C4-2B (cell line): ENCODE results near the gene CLMP.

Source experiments
- ZFX ChIP-seq: fragments of 450-650 bp; IDR thresholded peaks from 2 replicates; pipeline ENCODE4 v1.6.1; 2017
- TF ChIP-seq, protein P1 (sequence below): fragments of 450-650 bp; conservative IDR thresholded peaks from 2 replicates; pipeline ENCODE4 v1.5.1; 2017; ENCODE audit warnings: mild to moderate bottlenecking

DNA sequence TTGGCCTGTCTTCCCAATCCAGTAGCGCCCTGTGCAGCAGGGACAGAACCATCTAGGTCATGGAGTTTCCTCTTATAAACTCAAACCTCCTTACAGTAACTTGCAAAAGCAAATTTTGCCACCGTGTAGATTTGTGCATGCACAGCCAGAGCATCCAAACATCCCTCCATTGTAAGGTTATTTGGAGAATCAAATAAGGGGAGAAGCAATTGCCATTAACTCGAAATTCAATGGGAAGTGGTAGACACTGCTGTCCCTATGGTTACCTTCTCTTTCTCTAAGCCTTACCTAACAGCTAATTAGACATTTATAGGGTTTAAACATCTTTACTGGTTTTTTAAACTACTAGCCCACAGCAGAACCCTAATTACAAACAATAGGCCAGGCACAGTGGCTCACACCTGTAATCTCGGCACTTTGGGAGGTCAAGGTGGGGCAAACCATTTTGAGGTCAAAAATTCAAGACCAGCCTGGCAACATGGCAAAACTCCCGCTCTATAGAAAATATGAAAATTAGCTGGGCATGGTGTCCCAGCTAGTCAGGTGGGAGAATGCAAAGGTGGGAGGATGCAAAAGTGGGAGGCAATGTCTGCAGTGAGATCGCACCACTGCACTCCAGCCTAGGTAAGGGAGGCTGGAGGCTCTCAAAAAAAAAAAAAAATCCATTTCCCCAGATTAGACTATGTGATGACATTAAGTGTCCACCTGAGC, 139.7 kb downstream of the CLMP start:
- TF ChIP-seq, protein P1, sequence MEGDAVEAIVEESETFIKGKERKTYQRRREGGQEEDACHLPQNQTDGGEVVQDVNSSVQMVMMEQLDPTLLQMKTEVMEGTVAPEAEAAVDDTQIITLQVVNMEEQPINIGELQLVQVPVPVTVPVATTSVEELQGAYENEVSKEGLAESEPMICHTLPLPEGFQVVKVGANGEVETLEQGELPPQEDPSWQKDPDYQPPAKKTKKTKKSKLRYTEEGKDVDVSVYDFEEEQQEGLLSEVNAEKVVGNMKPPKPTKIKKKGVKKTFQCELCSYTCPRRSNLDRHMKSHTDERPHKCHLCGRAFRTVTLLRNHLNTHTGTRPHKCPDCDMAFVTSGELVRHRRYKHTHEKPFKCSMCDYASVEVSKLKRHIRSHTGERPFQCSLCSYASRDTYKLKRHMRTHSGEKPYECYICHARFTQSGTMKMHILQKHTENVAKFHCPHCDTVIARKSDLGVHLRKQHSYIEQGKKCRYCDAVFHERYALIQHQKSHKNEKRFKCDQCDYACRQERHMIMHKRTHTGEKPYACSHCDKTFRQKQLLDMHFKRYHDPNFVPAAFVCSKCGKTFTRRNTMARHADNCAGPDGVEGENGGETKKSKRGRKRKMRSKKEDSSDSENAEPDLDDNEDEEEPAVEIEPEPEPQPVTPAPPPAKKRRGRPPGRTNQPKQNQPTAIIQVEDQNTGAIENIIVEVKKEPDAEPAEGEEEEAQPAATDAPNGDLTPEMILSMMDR: no peak
- no peak for TF ChIP-seq ZFX
